Kasumi-1 (cell line): ENCODE results near the gene KIF16B.
"Not testable (repeated sequence)": the region's sequence is repeated elsewhere in the genome, so short reads cannot be mapped to it uniquely, and the experiment has no call there.

Experiments used
- DNase-seq, 2 experiments: peaks; one replicate each; lab custom pipeline; 2025; lab: John Stamatoyannopoulos, UW

The KIF16B gene

GRCh38 chr20:16475225-16475624 lies 98.0 kb downstream of the KIF16B start:
- DNase-seq, result no peak

- no peak for DNase-seq
Measured at GRCh38 chr20:16474363-16474762, 98.9 kb downstream of the KIF16B start.

- no peak for DNase-seq
Measured at GRCh38 chr20:16472045-16472872, 101.0 kb downstream of the KIF16B start.

GRCh38 chr20:16469395-16469905 lies 103.8 kb downstream of the KIF16B start:
- no peak for DNase-seq

- DNase-seq, result no peak
Measured at GRCh38 chr20:16462711-16463110, 110.5 kb downstream of the KIF16B start.

- DNase-seq, result peak; percentile 9 to 31
Measured at GRCh38 chr20:16459019-16459700, 114.1 kb downstream of the KIF16B start.

- no peak for DNase-seq
Measured at GRCh38 chr20:16457514-16457913, 115.7 kb downstream of the KIF16B start.

GRCh38 chr20:16455324-16455723 lies 117.9 kb downstream of the KIF16B start:
- no peak for DNase-seq

GRCh38 chr20:16451982-16452381 lies 121.3 kb downstream of the KIF16B start:
- DNase-seq, result no peak

- DNase-seq, result peak in 1 of 2 experiments; percentile 3
Measured at GRCh38 chr20:16451001-16451400, 122.2 kb downstream of the KIF16B start.

GRCh38 chr20:16446991-16447390 lies 126.3 kb downstream of the KIF16B start:
- no peak for DNase-seq

- no peak for DNase-seq
Measured at GRCh38 chr20:16446246-16446645, 127.0 kb downstream of the KIF16B start.

GRCh38 chr20:16445482-16445881 lies 127.8 kb downstream of the KIF16B start:
- DNase-seq, result no peak

- no peak for DNase-seq
Measured at GRCh38 chr20:16444057-16444777, 129.0 kb downstream of the KIF16B start.

- no peak for DNase-seq
Measured at GRCh38 chr20:16441546-16442164, 131.6 kb downstream of the KIF16B start.

- no peak for DNase-seq
Measured at GRCh38 chr20:16440686-16441085, 132.6 kb downstream of the KIF16B start.

- DNase-seq, result not testable (repeated sequence)
Measured at GRCh38 chr20:16439540-16439939, 133.7 kb downstream of the KIF16B start.

GRCh38 chr20:16438100-16438499 lies 135.1 kb downstream of the KIF16B start:
- DNase-seq, result no peak

- DNase-seq, result no peak
Measured at GRCh38 chr20:16437387-16437996, 135.8 kb downstream of the KIF16B start.

- DNase-seq, result peak; percentile 42 to 47
Measured at GRCh38 chr20:16434062-16434664, 139.1 kb downstream of the KIF16B start.

- no peak for DNase-seq
Measured at GRCh38 chr20:16433293-16433580, 140.0 kb downstream of the KIF16B start.
